HG03575 (cell line): ENCODE data around the gene DENND4C.
A peak's percentile ranks its signal among the peaks of the same experiment; 100 is the strongest.
"Not testable (repeated sequence)": the region's sequence is repeated elsewhere in the genome, so short reads cannot be mapped to it uniquely, and the experiment has no call there.

ENCODE experiments used
- ATAC-seq: cut with Tn5 transposase; IDR thresholded peaks from one replicate; pipeline ENCODE4 v1.9.1; 2021; ENCODE audit not compliant: unreplicated experiment, insufficient number of reproducible peaks, low FRiP score; ENCODE audit errors: extremely low read depth

The DENND4C gene

GRCh38 chr9:19216466-19216865 is 14.0 kb upstream of the DENND4C start:
- no peak for ATAC-seq

GRCh38 chr9:19221326-19221725 is 9.2 kb upstream of the DENND4C start:
- ATAC-seq, result no peak

- no peak for ATAC-seq
Observed at GRCh38 chr9:19223724-19224123, 6.8 kb upstream of the DENND4C start.

GRCh38 chr9:19224563-19224962 is 5.9 kb upstream of the DENND4C start:
- no peak for ATAC-seq

GRCh38 chr9:19229595-19230354 is 718 bp upstream of the DENND4C start:
- peak; percentile 24 for ATAC-seq

GRCh38 chr9:19231126-19231903 is 822 bp downstream of the DENND4C start:
- no peak for ATAC-seq

GRCh38 chr9:19231904-19232822 is 1.7 kb downstream of the DENND4C start:
- ATAC-seq, result no peak

GRCh38 chr9:19232823-19233194 is 2.3 kb downstream of the DENND4C start:
- ATAC-seq, result peak; percentile 26

GRCh38 chr9:19233344-19233743 is 2.9 kb downstream of the DENND4C start:
- no peak for ATAC-seq

GRCh38 chr9:19239955-19240354 is 9.5 kb downstream of the DENND4C start:
- ATAC-seq, result no peak

GRCh38 chr9:19241728-19242127 is 11.2 kb downstream of the DENND4C start:
- ATAC-seq, result no peak

GRCh38 chr9:19243366-19244033 is 13.0 kb downstream of the DENND4C start:
- no peak for ATAC-seq

GRCh38 chr9:19246891-19247290 is 16.4 kb downstream of the DENND4C start:
- ATAC-seq, result no peak

- ATAC-seq, result no peak
Observed at GRCh38 chr9:19247420-19247819, 16.9 kb downstream of the DENND4C start.

- not testable (repeated sequence) for ATAC-seq
Observed at GRCh38 chr9:19250346-19250745, 19.9 kb downstream of the DENND4C start.

- not testable (repeated sequence) for ATAC-seq
Observed at GRCh38 chr9:19251203-19251602, 20.7 kb downstream of the DENND4C start.

- ATAC-seq, result not testable (repeated sequence)
Observed at GRCh38 chr9:19251622-19252021, 21.1 kb downstream of the DENND4C start.

- ATAC-seq, result no peak
Observed at GRCh38 chr9:19252174-19252884, 21.8 kb downstream of the DENND4C start.
